ENCODE data around the gene C6. TPM values are rescaled to one million over a fixed set of nuclear protein-coding genes. Genes with fewer than 3 reads are reported as not detected.

C6 gene
- total RNA-seq, 4 donors from 2014 or later: 0.19 to 4.3 (median 1.8) TPM

GRCh38 chr5:41182666-41183065, 30.7 kb downstream of the C6 start:
- TF ChIP-seq CTCF (IDR thresholded peaks at IDR 0.05): no peak
- no peak for TF ChIP-seq POLR2AphosphoS5 (IDR thresholded peaks at IDR 0.05)
- no peak for TF ChIP-seq POLR2A (IDR thresholded peaks at IDR 0.05)
- TF ChIP-seq EP300 (IDR thresholded peaks at IDR 0.05): no peak
- H3K4me3 ChIP-seq: no peak overlapping the region
- no peaks in the 10 kb centered on the region for H3K4me1 ChIP-seq
- H3K27ac ChIP-seq: no peak overlapping the region
- H3K36me3 ChIP-seq: no peaks in the 10 kb centered on the region
- DNase-seq (ENCODE audit: low spot score in 2 of 2): no peak
- H3K27me3 ChIP-seq: no peaks in the 10 kb centered on the region
- no peaks in the 10 kb centered on the region for H3K9me3 ChIP-seq

- WGBS: 54% methylated on average over 5 of the region's 5 CpGs
- no peak for DNase-seq (ENCODE audit: low spot score in 2 of 2)
Observed at GRCh38 chr5:41181691-41182564, 31.4 kb downstream of the C6 start.

GRCh38 chr5:41176952-41177351, 36.4 kb downstream of the C6 start:
- Histone ChIP-seq H3K27ac (no peak overlapping the region), H3K4me3 (no peak overlapping the region), H3K27me3 (no peaks in the 10 kb centered on the region), H3K36me3 (no peaks in the 10 kb centered on the region), H3K4me1 (no peaks in the 10 kb centered on the region), H3K9me3 (no peaks in the 10 kb centered on the region)
- no peak for TF ChIP-seq CTCF (IDR thresholded peaks at IDR 0.05)
- no peak for TF ChIP-seq EP300 (IDR thresholded peaks at IDR 0.05)
- no peak for TF ChIP-seq POLR2A (IDR thresholded peaks at IDR 0.05)
- no peak for TF ChIP-seq POLR2AphosphoS5 (IDR thresholded peaks at IDR 0.05)
- no peak for DNase-seq (ENCODE audit: low spot score in 2 of 2)
- 81% methylated on average over 3 of the region's 3 CpGs for WGBS

More at GRCh38 chr5:41181691-41182564, 31.4 kb downstream of the C6 start:
- H3K9me3 ChIP-seq: no peaks in the 10 kb centered on the region
- H3K27me3 ChIP-seq: no peaks in the 10 kb centered on the region
- H3K27ac ChIP-seq: no peak overlapping the region
- no peak overlapping the region for H3K4me3 ChIP-seq
- H3K4me1 ChIP-seq: no peaks in the 10 kb centered on the region
- TF ChIP-seq POLR2A (IDR thresholded peaks at IDR 0.05) (no peak), EP300 (IDR thresholded peaks at IDR 0.05) (no peak), POLR2AphosphoS5 (IDR thresholded peaks at IDR 0.05) (no peak), CTCF (IDR thresholded peaks at IDR 0.05) (no peak)
- H3K36me3 ChIP-seq: no peaks in the 10 kb centered on the region

- no peak for TF ChIP-seq CTCF (IDR thresholded peaks at IDR 0.05)
- 91% methylated on average over 3 of the region's 3 CpGs for WGBS
- Histone ChIP-seq H3K27me3 (no peaks in the 10 kb centered on the region), H3K9me3 (no peaks in the 10 kb centered on the region), H3K4me1 (no peaks in the 10 kb centered on the region), H3K36me3 (no peaks in the 10 kb centered on the region), H3K27ac (no peak overlapping the region), H3K4me3 (no peak overlapping the region)
- DNase-seq (ENCODE audit: low spot score in 2 of 2): no peak
Observed at GRCh38 chr5:41172012-41172411, 41.3 kb downstream of the C6 start.

GRCh38 chr5:41161271-41161670, 52.1 kb downstream of the C6 start:
- WGBS: 49% methylated on average over 1 of the region's 1 CpG
- Histone ChIP-seq H3K4me1 (peaks cover 3% of the 10 kb centered on the region), H3K27me3 (no peaks in the 10 kb centered on the region), H3K9me3 (no peaks in the 10 kb centered on the region), H3K4me3 (no peak overlapping the region), H3K27ac (no peak overlapping the region), H3K36me3 (no peaks in the 10 kb centered on the region)
- DNase-seq (ENCODE audit: low spot score in 2 of 2): no peak
- TF ChIP-seq POLR2A (IDR thresholded peaks at IDR 0.05): no peak
- TF ChIP-seq EP300 (IDR thresholded peaks at IDR 0.05): no peak
- TF ChIP-seq POLR2AphosphoS5 (IDR thresholded peaks at IDR 0.05): no peak
- TF ChIP-seq CTCF (IDR thresholded peaks at IDR 0.05): no peak
